Skeletal muscle cell (primary cell): Measurements from ENCODE around the gene RNF11.

Experiments used
- DNase-seq: peaks from one replicate; pipeline ENCODE4 v3.0.0-alpha.2; 2010; ENCODE audit warnings: low read depth
- H3K4me3 ChIP-seq: 2 replicates; pipeline ENCODE4 v1.5.1; 2011; ENCODE audit warnings: low read depth, mild to moderate bottlenecking, control low read depth, low read length, moderate library complexity

The RNF11 gene

GRCh38 chr1:51305371-51305823, 69.3 kb downstream of the RNF11 start:
- no peak overlapping the region for H3K4me3 ChIP-seq
- no peak for DNase-seq

- no peak for DNase-seq
- no peak overlapping the region for H3K4me3 ChIP-seq
Measured at GRCh38 chr1:51306950-51307349, 70.9 kb downstream of the RNF11 start.

- no peak for DNase-seq
- H3K4me3 ChIP-seq: no peak overlapping the region
Measured at GRCh38 chr1:51308636-51309035, 72.6 kb downstream of the RNF11 start.

DNA sequence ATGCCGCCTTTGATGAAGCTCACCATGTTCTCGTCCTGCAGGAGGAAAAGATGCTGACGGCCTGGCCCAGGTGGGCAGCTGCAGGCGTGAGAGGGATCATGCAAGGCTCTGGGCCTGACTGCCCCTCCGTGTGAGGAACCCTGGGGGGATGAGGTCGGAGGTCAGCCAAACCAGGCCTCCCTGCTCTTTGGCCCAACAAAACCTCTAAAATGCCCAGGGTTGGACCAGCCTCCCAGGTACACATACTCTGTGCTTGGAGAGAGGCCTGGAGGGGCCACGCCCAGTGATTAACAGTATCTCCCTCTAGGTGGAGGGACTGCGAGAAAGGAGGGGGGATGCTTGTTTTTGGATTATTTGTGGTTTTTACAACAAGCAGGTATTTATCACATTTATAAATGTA, 73.2 kb downstream of the RNF11 start:
- no peak overlapping the region for H3K4me3 ChIP-seq
- no peak for DNase-seq

DNA sequence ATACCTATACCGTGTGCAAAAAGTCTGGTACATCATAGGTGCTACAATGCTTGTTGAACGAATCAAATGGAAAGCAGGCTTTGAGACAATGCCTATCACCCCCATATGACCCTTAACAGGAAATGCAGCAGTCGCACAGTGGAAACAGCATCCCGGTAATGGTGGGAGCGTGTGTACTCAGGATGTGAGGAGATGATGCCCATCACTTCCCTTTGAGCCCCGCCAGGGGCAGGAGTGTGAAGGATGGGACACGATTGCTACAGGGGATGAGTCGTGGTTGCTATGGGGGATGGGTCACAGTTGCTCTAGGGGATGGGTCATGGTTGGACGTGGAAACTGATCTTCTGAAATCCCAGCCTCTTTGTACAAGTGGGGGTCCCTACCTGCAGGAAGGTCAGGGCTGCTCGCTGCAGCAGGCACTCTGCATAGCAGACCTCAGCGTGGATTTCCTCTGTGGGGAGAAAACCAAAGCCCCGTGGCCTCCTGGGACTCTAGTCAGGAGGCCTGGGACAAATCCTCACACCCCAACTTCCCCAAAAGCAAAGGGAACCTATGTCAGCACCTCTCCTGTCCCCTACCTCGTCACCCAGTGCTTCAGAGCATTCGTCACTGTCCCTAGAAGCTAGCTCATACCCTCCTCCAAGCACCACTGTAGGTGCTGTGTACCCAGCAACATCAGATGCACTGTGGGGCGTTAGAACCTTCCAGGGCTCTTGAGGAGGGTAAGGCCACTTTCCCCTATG, 75.0 kb downstream of the RNF11 start:
- DNase-seq: peak; percentile 13
- no peak overlapping the region for H3K4me3 ChIP-seq

DNA sequence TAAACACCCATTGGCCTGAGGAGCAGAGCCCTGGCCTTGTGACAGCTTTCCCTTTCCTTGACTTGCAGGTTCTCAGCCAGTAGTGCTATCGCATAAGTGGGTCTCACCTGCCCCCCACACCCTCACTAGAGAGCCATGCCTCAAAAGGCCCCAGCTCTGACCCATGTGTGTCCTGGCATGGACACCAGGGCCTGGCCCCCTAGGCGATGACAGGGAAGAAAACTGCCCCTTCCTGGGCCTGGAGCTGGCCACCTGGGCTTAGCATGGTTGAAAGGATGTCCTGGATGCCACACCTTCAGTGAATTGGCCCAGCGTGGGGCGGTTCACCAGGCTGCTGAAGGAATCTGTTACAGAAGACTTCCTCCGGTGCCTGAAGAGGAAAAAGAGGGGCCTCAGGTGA, 75.8 kb downstream of the RNF11 start:
- no peak for DNase-seq
- H3K4me3 ChIP-seq: no peak overlapping the region

- no peak for DNase-seq
Measured at GRCh38 chr1:51312718-51313117, 76.6 kb downstream of the RNF11 start.

DNA sequence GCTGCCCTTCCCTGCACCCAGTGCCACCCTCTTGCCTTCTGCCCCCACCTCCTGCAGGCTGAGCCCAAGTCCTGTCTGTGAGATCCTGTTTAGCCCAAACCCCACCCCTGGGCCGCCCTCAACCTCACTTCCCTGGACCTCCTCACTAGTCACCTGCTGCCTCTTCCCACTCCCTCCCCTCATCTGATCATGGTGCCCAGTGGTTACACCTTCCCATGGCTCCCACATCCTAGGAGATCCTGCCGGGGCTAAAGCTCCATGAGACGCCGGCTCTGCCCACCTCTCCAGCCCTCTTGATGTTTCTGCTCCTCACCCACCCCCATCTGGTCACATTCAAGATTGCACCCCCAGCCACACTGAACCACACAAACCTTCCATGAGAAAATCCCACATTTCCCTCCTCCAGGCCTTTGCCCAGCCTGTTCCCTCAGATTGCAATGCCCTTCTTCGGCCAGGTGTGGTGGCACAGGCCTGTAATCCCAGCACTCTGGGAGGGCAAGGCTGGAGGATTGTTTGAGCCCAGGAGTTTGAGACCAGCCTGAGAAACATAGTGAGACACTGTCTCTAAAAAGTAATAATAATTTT, 77.3 kb downstream of the RNF11 start:
- no peak for DNase-seq
- H3K4me3 ChIP-seq: no peak overlapping the region

More at GRCh38 chr1:51312718-51313117, 76.6 kb downstream of the RNF11 start:
- H3K4me3 ChIP-seq: no peak overlapping the region

- H3K4me3 ChIP-seq: no peak overlapping the region
- peak; percentile 44 for DNase-seq
Measured at GRCh38 chr1:51313961-51314777, 78.1 kb downstream of the RNF11 start.

GRCh38 chr1:51314974-51315373, 78.9 kb downstream of the RNF11 start:
- no peak overlapping the region for H3K4me3 ChIP-seq

DNA sequence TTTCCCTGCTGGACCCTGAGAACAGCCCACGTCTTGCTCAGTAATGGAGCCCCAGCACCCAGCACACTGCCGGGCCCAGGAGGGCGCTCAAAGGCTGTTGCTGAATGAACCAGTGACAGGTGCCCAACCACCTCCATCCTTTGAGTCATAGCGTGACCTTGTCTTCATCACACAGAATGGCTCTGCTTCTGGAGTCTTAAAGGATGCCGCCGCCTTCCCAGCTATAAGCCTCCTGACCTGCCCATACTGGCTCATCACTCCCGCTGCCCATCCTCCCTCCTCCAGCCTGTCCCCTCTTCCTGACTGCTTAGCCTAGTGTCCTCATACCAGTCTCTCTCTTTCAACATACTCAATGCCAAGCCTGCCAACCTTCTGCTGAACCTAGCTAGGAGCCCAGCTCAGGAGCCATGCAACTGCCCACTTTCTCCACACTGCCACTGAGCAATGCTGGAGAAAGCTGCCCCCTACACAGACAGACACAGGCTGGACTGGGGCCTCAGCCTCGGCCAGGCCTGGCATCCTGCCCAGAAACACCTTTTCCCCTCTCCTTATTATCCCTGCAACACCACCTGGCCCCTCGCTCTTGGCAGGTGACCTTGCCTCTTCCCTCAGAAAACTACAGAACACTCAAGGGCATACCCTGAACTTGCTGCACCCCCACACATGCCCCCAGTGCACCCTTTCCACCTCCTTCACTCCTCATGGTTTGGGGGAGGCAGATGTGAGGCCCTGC, 80.2 kb downstream of the RNF11 start:
- no peak overlapping the region for H3K4me3 ChIP-seq
- DNase-seq: no peak

More at GRCh38 chr1:51314974-51315373, 78.9 kb downstream of the RNF11 start:
- no peak for DNase-seq

DNA sequence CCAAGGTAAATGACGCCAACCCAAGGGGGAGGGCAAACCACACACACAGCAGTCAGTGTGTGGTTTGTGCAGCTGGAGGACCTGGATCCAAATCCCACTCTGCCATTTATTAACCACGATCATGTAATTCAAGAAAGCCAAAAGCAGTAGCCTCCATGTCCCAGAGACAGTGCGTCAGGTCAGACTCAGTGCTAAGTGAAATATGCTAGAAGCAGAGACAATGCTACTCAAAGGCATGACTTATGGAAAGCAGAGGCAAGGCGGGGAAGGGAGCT, 80.7 kb downstream of the RNF11 start:
- DNase-seq: no peak
- no peak overlapping the region for H3K4me3 ChIP-seq

- H3K4me3 ChIP-seq: no peak overlapping the region
- DNase-seq: no peak
Measured at GRCh38 chr1:51317798-51318197, 81.7 kb downstream of the RNF11 start.

DNA sequence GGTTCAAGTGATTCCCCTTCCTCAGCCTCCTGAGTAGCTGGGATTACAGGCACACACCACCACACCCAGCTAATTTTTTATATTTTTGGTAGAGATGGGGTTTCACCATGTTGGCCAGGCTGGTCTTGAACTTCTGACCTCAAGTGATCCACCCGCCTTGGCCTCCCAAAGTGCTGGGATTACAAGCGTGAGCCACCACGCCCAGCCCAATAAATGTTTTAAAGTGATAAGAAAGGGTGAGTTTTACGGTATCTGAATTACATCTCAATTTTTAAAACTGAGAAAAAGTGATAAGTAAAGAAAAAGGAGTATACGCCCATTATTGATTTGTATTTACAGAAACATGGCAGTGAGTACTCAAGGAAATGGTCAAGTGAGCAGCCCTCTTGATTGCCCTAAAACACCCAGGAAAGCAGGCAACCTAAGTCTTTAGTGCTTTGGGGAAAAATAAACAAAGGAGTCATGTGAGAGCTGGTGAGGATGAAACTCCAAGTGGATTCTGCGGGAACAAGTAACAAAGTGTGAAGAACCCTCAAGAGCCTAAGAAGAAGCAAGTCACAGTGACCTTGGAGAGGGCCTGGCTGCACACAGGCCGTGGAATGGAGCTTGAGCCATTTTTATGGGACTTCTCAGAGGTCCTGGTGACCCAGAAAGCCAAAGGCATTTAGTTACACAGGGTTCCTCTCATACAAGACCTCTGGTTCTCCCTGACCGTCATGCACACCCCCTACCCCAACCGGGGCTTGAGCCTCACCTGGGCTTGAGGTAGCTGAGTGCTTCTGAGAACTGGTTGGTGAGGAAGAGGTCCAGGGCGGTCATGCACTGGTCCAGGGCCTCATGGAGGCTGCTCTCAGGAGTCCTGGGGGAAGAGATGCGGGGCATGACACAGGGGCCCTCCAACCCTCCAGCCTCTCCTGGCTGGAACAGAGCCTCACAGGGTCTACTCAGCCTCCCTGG, 85.2 kb downstream of the RNF11 start:
- no peak overlapping the region for H3K4me3 ChIP-seq
- DNase-seq: no peak

- no peak overlapping the region for H3K4me3 ChIP-seq
Measured at GRCh38 chr1:51321924-51322280, 85.8 kb downstream of the RNF11 start.

DNA sequence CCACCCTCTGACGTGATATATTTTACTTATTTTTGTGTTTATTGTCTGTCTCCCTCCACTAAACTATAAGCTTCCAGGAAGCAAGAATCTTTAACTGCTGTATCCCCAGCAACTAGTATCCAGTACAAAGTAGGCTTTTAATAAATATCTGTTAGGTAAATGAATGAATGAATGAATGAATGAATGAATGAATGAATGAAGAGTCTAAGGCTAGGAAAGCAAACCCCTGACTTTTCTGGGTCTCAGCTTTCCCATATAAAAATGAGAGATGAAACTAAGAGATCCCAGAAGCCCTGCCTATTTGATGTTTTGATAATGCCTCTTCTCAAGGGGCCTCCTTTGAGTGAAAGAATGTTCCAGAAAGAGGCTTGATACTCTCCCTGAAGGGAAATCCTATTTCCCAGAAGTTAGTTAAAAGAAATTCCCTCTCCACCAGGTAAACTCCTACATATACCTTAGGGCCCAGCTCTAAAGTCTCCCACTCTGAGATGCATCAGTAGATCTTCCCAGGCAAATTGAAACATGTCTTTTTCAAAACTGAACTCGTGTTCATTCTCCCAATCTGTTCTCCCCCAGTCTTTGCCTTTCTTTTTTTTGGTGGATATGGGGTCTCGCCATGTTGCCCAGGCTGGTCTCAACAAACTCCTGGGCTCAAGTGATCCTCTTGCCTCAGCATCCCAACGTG, 86.5 kb downstream of the RNF11 start:
- H3K4me3 ChIP-seq: no peak overlapping the region
- DNase-seq: no peak

More at GRCh38 chr1:51321924-51322280, 85.8 kb downstream of the RNF11 start:
- DNase-seq: no peak
